ENCODE measurements around the gene KRTAP12-1.

KRTAP12-1 gene

DNA sequence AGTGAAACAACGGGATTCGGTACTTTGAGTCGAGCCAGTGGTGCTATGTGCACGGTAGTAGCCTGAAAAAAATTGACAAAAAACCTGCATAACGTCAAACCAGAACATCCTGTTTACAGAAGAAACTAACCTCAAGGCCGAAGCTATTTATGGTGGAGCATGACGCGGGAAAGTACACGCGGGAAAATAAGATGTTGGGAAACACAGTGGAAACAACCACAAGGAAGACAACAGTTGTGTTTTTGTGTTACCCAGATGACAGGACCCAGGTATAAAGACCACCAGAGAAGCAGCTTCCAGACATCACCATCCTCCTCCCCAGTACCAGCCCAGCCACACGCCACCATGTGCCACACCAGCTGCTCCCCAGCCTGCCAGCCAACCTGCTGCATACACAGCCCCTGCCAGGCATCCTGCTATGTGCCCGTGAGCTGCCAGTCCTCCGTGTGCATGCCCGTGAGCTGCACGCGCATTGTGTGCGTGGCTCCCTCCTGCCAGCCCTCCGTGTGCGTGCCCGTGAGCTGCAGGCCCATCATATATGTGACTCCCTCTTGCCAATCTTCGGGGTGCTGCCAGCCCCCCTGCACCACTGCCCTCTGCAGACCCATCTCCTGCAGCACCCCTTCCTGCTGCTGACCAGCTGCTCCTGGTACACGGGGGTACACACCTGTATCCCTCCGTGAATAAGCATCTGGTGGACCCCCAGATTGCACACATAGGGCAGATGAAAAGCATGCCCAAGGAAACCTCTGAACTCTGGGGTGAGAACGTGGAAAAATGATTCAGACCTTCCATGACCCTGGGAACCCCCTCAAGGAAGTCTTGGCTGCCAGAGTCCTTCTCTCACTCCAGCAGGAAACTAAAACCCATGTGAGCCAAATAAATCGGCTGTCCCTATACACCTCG lies 24.1 kb downstream of the KRTAP12-1 start, which contains the start of gene KRTAP12-3:
KRTAP12-3 (plus strand) TSS at position 298 of the 906 bp plus-strand sequence; CDS start at position 346, 48 bp downstream.
- no peak within 1 kb of the TSS for H3K4me3 ChIP-seq
- peaks cover 2% of the 10 kb centered on the region; the same call in 1 of the 2 replicates for H3K9me3 ChIP-seq (ENCODE audit: low read depth, low read length)
- peaks cover 39% of the 10 kb centered on the region; the same call in 1 of the 2 replicates for H3K36me3 ChIP-seq (ENCODE audit: insufficient read depth, low read length)
- H3K9ac ChIP-seq (ENCODE audit: insufficient read length), result no peak within 1 kb of the TSS
- H3K27ac ChIP-seq, result no peak within 1 kb of the TSS
- no peak for DNase-seq (ENCODE audit: low read depth, low spot score)
- no peak for TF ChIP-seq FOXP2 (optimal IDR thresholded peaks at IDR 0.05; ENCODE audit: control extremely low read depth, extremely low read length, insufficient read depth)
- no peak for TF ChIP-seq POLR2AphosphoS5 (IDR thresholded peaks at IDR 0.05; ENCODE audit: borderline replicate concordance, low read depth, low read length)
- no peak for TF ChIP-seq EZH2 (IDR thresholded peaks at IDR 0.05)

DNA sequence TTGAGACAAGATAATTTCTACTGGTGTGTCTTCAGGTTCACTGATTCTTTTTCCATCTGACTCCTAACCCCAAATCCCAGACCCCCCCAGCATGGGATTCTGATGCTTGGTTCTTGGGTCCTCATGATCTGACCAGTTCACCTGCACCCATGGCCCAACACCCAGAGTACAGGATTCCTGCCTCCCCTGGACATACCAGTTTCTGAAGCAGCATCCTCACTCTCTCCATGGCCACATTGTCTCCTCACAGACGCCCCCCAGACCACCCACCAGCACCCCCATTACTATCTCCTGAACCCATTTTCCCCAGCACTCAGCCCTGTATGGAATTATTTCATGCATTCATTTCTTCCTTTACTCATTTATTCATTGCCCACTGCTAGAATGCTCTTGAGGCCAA lies 25.1 kb downstream of the KRTAP12-1 start:
- Histone ChIP-seq H3K9me3 (ENCODE audit: low read depth, low read length) (peaks cover 2% of the 10 kb centered on the region; the same call in 1 of the 2 replicates), H3K9ac (ENCODE audit: insufficient read length) (no peak overlapping the region), H3K27ac (no peak overlapping the region), H3K4me3 (no peak overlapping the region), H3K36me3 (ENCODE audit: insufficient read depth, low read length) (peaks cover 39% of the 10 kb centered on the region; the same call in 1 of the 2 replicates)
- TF ChIP-seq EZH2 (IDR thresholded peaks at IDR 0.05) (no peak), POLR2AphosphoS5 (IDR thresholded peaks at IDR 0.05; ENCODE audit: borderline replicate concordance, low read depth, low read length) (no peak), FOXP2 (optimal IDR thresholded peaks at IDR 0.05; ENCODE audit: control extremely low read depth, extremely low read length, insufficient read depth) (no peak)
- no peak for DNase-seq (ENCODE audit: low read depth, low spot score)

DNA sequence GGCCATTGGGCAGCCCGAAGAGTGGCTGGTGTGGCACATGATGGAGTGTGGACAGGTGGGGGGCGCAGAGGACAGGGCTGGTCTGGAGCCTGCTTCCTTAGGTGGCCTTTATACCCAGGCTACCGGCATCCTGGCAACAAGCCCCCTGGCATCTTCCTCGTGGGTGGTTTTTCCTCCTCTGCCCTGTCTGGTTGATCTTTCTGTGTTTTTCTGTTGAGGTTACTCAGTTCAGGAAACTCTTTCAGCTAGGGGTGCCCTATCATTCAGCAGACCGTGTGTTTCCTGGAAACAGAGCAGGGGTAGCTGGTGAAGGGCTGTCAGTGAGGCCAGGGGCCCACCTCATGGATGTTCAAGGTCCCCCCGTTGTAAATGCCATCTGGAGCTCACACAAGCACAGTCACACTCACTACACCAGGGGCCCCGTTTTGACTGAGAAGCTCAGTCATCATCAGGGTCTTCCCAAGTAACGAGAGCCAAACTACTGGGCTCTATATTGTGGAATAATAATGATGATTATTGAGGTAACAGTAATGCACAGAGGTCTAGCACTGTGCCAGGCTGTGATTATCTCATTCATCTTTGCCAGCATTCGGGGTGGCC lies 27.3 kb downstream of the KRTAP12-1 start, which contains the start of gene KRTAP12-4:
KRTAP12-4 (minus strand) TSS at position 84 of the 600 bp plus-strand sequence; CDS start at position 39, 45 bp downstream.
- no peak for TF ChIP-seq POLR2AphosphoS5 (IDR thresholded peaks at IDR 0.05; ENCODE audit: borderline replicate concordance, low read depth, low read length)
- no peak for TF ChIP-seq EZH2 (IDR thresholded peaks at IDR 0.05)
- TF ChIP-seq FOXP2 (optimal IDR thresholded peaks at IDR 0.05; ENCODE audit: control extremely low read depth, extremely low read length, insufficient read depth), result no peak
- no peak for DNase-seq (ENCODE audit: low read depth, low spot score)
- H3K27ac ChIP-seq, result no peak within 1 kb of the TSS
- H3K9me3 ChIP-seq (ENCODE audit: low read depth, low read length), result peaks cover 2% of the 10 kb centered on the region; the same call in 1 of the 2 replicates
- no peak within 1 kb of the TSS for H3K4me3 ChIP-seq
- H3K36me3 ChIP-seq (ENCODE audit: insufficient read depth, low read length), result peaks cover 32% of the 10 kb centered on the region; the same call in 1 of the 2 replicates
- no peak within 1 kb of the TSS for H3K9ac ChIP-seq (ENCODE audit: insufficient read length)

DNA sequence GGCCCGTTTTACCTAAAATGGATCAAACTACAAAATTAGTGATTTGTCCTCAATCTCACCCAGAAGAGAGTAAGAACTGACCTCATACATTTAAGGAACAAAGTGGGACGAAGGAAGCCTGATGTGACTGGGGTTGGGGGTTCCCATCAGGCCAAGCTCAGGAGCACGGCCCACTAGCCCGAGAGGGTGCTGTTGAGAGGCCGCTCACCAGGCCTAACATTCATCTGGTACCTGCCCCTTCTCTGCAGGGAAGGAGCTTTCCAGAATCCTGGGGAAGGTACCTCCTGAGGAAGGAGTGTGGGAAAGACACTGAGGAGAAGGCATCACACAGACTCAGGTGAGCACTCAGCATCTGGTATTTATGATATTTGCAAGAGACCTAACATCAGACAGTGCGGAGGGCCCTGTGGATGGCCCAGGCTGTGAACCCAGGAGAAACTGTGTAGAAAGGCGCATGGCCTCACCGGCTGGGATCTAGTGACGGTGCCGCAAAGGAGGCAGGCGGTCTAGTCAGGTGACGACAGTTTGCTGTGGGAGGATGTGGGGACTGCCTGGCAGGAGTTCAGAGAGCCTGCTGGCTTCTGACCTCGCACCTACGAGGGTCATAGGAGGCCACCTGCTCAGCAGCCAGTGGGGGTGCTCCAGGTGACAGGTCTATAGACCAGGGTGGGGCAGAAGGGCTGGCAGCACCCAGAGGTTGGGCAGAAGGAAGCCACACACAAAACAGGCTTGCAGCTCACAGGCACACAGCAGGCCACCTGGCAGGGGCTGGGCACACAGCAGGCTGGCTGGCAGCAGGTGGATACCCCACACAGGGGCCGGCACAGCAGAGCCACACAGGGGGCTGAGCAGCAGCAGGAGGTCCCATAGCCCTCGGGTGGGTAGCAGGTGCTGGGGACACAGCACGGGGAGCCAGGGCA lies 28.0 kb downstream of the KRTAP12-1 start:
- H3K9me3 ChIP-seq (ENCODE audit: low read depth, low read length), result peaks cover 2% of the 10 kb centered on the region; the same call in 1 of the 2 replicates
- no peak for TF ChIP-seq POLR2AphosphoS5 (IDR thresholded peaks at IDR 0.05; ENCODE audit: borderline replicate concordance, low read depth, low read length)
- no peak for TF ChIP-seq FOXP2 (optimal IDR thresholded peaks at IDR 0.05; ENCODE audit: control extremely low read depth, extremely low read length, insufficient read depth)
- TF ChIP-seq EZH2 (IDR thresholded peaks at IDR 0.05), result no peak
- no peak overlapping the region for H3K4me3 ChIP-seq
- no peak for DNase-seq (ENCODE audit: low read depth, low spot score)
- H3K9ac ChIP-seq (ENCODE audit: insufficient read length), result no peak overlapping the region
- H3K27ac ChIP-seq, result no peak overlapping the region
- H3K36me3 ChIP-seq (ENCODE audit: insufficient read depth, low read length), result peaks cover 30% of the 10 kb centered on the region; the same call in 1 of the 2 replicates

DNA sequence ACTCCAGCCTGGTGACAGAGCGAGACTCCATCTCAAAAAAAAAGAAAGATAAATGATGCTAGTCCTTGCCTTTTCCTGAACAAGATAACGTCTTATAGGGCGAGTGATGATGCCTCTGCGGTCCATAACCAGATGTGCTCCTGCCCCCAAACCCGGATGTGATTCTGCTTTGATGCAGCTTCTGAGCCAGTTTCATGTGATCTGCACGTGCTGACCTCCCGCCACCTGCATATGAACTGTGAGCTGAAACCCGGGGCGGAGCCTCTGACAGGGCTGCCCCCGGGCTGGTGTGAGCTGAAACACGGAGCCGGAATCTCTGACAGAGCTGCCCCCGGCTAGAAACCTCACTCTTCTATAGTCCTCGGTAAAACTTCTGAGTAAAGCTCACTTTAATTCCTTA lies 28.8 kb downstream of the KRTAP12-1 start:
- no peak for DNase-seq (ENCODE audit: low read depth, low spot score)
- peaks cover 2% of the 10 kb centered on the region; the same call in 1 of the 2 replicates for H3K9me3 ChIP-seq (ENCODE audit: low read depth, low read length)

DNA sequence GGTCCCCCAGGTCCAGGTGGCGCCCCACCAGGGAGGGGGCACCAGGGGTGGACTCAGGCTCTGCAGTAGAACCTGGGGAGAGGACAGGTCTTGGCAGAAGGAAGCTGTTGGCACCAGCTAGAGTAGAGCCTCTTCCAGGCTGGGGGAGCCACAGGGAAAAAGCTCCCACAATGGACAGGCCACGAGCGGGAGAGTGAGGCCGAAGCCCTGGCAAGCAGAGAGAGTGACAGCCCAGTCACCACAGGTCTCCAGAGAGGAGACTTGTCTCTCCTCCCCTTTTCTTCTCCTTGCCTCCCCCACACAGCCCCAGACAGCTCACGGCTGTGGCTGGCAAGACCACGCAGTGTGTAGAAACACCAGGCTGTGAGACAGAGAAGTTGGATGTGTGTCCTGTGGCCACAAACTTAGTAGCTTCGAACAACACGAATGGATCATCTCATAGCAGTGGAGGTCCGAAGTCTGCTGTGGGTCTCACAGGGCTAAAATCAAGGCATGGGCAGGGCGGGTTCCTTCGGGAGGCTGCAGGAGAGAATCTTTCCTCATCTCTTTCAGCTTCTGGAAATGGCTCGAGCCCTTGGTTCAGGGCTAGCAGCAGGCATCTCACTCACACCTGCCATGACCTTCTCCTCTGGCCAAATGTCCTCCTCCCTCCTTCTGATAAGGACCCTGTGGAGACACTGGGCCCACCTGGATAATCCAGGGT lies 30.8 kb downstream of the KRTAP12-1 start:
- Histone ChIP-seq H3K27ac (no peak overlapping the region), H3K9me3 (ENCODE audit: low read depth, low read length) (no peaks in the 10 kb centered on the region), H3K9ac (ENCODE audit: insufficient read length) (no peak overlapping the region), H3K4me3 (no peak overlapping the region), H3K36me3 (ENCODE audit: insufficient read depth, low read length) (peaks cover 3% of the 10 kb centered on the region; the same call in 1 of the 2 replicates)
- DNase-seq (ENCODE audit: low read depth, low spot score), result no peak
- no peak for TF ChIP-seq FOXP2 (optimal IDR thresholded peaks at IDR 0.05; ENCODE audit: control extremely low read depth, extremely low read length, insufficient read depth)
- no peak for TF ChIP-seq EZH2 (IDR thresholded peaks at IDR 0.05)
- TF ChIP-seq POLR2AphosphoS5 (IDR thresholded peaks at IDR 0.05; ENCODE audit: borderline replicate concordance, low read depth, low read length), result no peak

More for the DNA sequence above, 28.8 kb downstream of the KRTAP12-1 start:
- Histone ChIP-seq H3K9ac (ENCODE audit: insufficient read length) (no peak overlapping the region), H3K4me3 (no peak overlapping the region), H3K27ac (no peak overlapping the region), H3K36me3 (ENCODE audit: insufficient read depth, low read length) (peaks cover 23% of the 10 kb centered on the region; the same call in 1 of the 2 replicates)
- TF ChIP-seq POLR2AphosphoS5 (IDR thresholded peaks at IDR 0.05; ENCODE audit: borderline replicate concordance, low read depth, low read length), result no peak
- TF ChIP-seq EZH2 (IDR thresholded peaks at IDR 0.05), result no peak
- TF ChIP-seq FOXP2 (optimal IDR thresholded peaks at IDR 0.05; ENCODE audit: control extremely low read depth, extremely low read length, insufficient read depth), result no peak
